SKM-1 treated with dmso at 0.1 percent for 144 hours (cell line): Measurements from ENCODE around the gene CLCNKA.
A peak's percentile ranks its signal among the peaks of the same experiment; 100 is the strongest.
"Not testable (repeated sequence)": the region's sequence is repeated elsewhere in the genome, so short reads cannot be mapped to it uniquely, and the experiment has no call there.

Experiments used
- DNase-seq: peaks from one replicate; lab custom pipeline; 2025; ENCODE audit not compliant: unreplicated experiment; lab: John Stamatoyannopoulos, UW

Gene CLCNKA

DNA sequence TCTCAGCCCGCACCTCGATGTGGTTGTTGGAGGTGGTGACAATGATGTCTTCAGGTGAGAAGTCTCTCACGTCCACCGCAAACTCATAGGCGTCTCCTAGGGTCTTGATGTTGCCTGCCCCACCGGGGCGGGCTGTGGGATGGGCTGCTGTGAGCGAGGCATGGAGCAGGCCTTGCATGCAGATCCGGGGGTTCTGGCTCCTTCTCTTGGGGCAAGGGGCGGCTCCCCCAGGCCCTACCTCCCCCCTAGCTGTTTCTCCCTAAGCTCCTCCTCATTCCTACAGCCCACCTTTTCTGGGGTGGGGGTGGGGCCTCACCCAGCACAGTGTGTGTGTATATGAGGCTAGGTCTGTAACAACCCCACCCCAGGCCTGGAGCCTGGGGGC, 4.8 kb upstream of the CLCNKA start:
- no peak for DNase-seq

DNA sequence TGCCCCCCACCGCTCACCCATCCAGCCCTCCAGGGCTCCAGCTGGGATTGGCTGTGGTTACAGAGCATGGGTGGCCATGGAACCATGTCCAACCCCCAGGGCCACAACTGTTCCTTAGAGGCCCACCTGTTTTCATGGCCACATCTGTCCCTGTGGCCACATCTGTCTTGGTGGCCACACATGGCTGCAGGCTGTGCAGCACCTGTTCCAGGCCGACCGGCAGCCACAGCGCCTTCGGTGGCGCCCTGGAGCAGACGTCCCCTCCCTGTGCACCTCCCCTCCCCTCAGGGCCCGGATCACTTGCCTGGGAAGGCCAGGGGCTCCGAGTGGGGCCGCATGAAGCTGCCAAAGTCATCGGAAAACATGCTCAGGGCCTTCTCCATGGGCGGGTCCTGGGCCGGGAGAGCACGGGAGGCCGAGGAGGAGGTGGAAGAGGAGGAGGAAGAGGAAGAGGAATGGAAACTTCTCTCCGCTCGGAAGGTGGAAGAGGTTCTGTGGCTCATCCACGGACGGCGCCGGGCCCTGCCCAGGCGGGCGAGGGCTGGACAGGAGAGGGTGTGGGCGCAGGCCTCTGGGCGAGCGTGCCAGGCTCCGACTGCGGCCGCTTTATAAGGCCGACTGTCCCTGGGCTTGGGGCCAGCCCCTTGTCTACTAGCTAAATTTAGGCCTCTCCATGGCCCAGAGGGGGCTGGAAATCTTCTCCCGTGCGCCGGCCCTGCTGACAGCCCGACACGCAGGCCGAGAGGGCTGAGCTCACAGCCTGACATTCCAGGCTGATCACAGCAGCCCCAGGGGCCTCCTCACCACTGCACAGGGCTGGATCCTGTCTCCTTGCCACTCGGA, 4.2 kb upstream of the CLCNKA start, which contains the start of gene HSPB7:
Gene HSPB7, minus strand, starts transcription at position 583 of the 843 bp plus-strand sequence. Its CDS starts 80 bp downstream, at position 503.
- DNase-seq: no peak

DNA sequence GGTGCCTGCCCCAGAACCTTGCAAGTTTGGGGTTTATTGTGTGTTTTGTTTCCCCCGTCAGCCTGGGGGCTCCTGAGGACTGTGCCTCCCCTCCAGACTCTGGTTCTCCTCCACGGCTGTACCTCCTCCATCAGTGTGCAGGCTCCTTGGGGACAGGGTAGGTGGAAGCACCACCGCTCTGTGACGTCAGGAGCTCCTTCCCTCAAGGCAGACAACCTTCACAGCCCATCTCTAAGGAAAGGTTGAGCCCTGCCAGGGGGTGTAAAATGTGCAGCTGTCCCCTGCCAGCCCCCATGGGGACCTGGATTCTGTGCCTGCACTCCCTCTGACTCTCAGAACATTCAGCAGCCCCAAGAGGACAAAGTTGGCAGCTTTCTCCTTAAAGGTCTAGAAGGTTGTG, 3.5 kb upstream of the CLCNKA start:
- no peak for DNase-seq

- no peak for DNase-seq
Observed at GRCh38 chr1:16018749-16019643, 2.8 kb upstream of the CLCNKA start.

DNA sequence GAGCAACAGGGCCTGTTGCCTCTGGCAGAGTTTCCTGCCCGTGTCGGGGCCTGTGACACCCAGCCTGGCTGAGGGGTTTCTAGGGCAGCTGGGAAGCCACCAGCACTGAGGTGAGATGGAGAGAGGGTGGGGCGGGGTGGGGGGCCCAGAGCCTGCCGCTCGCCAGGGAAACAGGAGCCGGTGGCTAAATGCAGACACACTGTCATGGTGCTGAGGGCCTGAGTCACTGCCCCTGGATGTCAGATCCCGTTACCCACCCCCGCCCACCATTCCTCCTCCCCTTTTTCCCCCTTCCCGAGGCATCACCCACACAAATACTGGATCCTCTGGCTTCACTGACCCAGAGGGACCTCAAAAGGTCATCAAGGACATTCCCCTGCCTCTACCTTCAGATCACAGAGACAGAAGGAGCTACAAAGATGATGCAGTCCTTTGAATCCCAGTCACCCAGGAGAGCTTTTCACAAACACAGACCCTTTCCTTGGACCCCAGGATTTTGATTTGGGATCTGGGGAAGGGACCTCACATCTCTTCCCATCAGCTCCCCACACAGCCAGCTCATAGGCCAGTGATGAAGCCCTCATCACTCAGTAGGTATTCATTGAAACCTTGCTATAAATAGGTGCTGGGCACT, 2.1 kb upstream of the CLCNKA start:
- DNase-seq: no peak

GRCh38 chr1:16020325-16020724, 1.5 kb upstream of the CLCNKA start:
- no peak for DNase-seq

GRCh38 chr1:16020878-16021277, 958 bp upstream of the CLCNKA start:
- DNase-seq: not testable (repeated sequence)

DNA sequence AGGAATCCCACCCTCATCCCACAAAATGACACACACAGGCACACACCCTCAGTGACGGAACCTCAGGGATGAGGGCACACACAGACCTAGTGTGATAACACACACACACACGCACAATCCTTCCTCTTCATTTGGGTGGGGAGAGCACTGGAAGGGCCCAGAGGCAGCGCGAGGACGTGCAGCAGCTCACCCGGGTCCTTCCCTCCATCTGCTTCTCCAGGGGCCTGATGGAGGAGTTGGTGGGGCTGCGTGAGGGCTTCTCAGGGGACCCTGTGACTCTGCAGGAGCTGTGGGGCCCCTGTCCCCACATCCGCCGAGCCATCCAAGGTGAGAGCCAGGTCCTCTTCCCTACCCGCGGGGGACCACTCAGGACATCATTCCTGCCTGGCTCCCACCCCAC, 557 bp downstream of the CLCNKA start:
- DNase-seq: no peak

- DNase-seq: no peak
Observed at GRCh38 chr1:16023050-16023653, 1.3 kb downstream of the CLCNKA start.

DNA sequence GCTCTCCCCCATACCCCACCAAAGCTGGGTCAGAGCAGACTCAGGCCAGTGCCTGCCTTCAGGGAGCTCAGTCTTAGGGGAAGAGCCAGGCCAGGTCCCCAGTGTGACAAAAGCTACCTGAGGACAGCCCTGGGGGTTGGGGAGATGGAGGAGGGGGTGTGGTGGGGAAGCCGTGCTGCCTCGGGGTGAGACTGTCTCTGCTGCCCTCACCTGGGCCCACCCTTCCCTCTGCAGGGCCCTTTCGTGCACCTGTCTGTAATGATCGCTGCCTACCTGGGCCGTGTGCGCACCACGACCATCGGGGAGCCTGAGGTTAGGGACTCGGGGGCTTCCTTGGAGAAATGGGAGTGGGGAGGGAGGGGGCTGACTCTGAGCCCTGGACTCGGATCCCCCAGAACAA, 4.5 kb downstream of the CLCNKA start:
- DNase-seq: not testable (repeated sequence)

DNA sequence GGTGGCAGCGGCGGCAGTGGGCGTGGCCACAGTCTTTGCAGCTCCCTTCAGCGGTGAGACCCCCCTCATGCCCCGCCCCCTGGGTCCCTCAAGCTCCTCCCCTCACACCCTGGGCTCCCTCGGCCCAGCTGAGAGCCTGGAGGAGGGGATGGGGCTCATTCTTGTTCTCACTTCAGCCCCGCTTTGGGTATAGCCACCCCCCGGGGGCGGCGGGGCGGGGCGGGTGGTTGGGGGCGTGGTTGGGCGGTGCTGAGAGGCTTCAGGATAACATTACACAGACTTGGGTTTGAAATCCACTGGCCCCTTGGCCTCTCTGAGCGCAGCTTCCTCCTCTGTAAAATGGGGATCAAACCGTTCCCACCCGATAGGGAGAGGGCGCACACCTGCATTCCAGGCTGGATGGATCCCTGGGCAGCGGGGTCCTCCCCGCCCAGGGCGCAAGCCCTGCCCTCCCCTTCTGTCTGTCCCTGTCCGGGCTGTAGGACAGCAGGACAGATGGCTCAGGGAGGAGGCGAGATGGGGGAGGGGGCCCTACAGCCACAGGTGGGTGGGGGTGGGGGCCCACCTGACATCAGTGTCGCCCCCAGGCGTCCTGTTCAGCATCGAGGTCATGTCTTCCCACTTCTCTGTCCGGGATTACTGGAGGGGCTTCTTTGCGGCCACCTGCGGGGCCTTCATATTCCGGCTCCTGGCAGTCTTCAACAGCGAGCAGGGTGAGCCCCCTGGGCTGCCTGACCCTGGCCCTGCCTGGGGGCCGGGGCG, 5.1 kb downstream of the CLCNKA start:
- no peak for DNase-seq

GRCh38 chr1:16028237-16029002, 6.6 kb downstream of the CLCNKA start:
- no peak for DNase-seq

GRCh38 chr1:16029003-16029268, 7.1 kb downstream of the CLCNKA start:
- not testable (repeated sequence) for DNase-seq

- DNase-seq: no peak
Observed at GRCh38 chr1:16029288-16029687, 7.5 kb downstream of the CLCNKA start.

DNA sequence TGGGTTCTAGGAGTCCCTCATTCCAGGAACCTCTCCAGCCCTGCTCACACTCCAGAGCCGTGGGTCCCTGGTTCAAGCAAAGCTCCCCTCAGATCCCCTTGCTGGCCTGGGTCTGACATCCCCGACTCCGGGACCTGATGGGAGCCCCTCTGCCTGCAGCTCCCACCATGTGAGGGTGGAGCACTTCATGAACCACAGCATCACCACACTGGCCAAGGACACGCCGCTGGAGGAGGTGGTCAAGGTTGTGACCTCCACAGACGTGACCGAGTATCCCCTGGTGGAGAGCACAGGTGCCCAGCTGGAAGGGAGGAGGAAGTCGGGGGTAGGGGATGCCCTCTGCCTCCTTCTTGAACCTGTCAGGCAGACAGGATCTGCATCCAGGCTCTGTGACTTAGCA, 9.7 kb downstream of the CLCNKA start:
- DNase-seq: no peak

GRCh38 chr1:16032388-16033102, 10.7 kb downstream of the CLCNKA start:
- peak; percentile 80 for DNase-seq

GRCh38 chr1:16033103-16033632, 11.3 kb downstream of the CLCNKA start:
- not testable (repeated sequence) for DNase-seq

- DNase-seq: not testable (repeated sequence)
Observed at GRCh38 chr1:16036461-16036860, 14.6 kb downstream of the CLCNKA start.

DNA sequence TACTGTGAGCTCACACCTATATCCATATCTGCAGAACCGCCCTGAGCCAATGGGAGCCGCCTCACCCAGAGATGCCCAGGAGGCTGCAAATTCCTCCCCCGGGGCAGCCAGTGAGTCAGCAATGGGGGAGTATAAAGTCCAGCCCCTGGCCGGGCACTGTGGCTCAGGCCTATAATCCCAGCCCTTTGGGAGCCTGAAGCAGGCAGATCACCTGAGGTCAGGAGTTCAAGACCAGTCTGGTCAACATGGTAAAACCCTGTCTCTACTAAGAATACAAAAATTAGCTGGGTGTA, 16.7 kb downstream of the CLCNKA start:
- DNase-seq: no peak
